Vagina (tissue), 2 donors: ENCODE data around the gene ENKUR. TPM values are rescaled to one million over a fixed set of nuclear protein-coding genes. Genes with fewer than 3 reads are reported as not detected.

Experiments used
- DNase-seq, 2 donors: peaks; one replicate each; pipeline ENCODE4 v3.0.0-alpha.2; 2017; ENCODE audit errors: extremely low spot score in 2 of 2
- H3K27ac ChIP-seq: fragments of 200-600 bp; sonication (generic); one replicate; pipeline ENCODE4 v1.5.1; 2019
- H3K27me3 ChIP-seq: fragments of 200-600 bp; sonication (generic); one replicate; pipeline ENCODE4 v1.5.1; 2019
- H3K36me3 ChIP-seq, 2 donors: fragments of 200-600 bp; sonication (generic); one replicate each; pipeline ENCODE4 v1.5.1; 2017 to 2019
- H3K4me1 ChIP-seq: fragments of 200-600 bp; sonication (generic); one replicate; pipeline ENCODE4 v1.5.1; 2019
- H3K4me3 ChIP-seq, 2 donors: fragments of 200-600 bp; sonication (generic); 1 replicate in 1 of 2; 2 replicates in 1 of 2; pipeline ENCODE4 v1.5.1; 2016 to 2019
- H3K9me3 ChIP-seq: fragments of 200-600 bp; sonication (generic); one replicate; pipeline ENCODE4 v1.5.1; 2019
- CTCF ChIP-seq, 3 experiments: fragments of 450-650 bp in 2 of 3; fragments of 200-600 bp in 1 of 3; sonication (generic) in 1 of 3; IDR thresholded peaks; one replicate each; pipeline ENCODE4 v1.5.1; 2017 to 2019; ENCODE audit warnings: antibody characterized with exemption in 3 of 3, mild to moderate bottlenecking in 2 of 3, moderate library complexity in 2 of 3
- POLR2A ChIP-seq, 2 donors: fragments of 450-650 bp; IDR thresholded peaks; one replicate each; pipeline ENCODE4 v1.6.1; 2017; ENCODE audit warnings: antibody characterized with exemption in 2 of 2, mild to moderate bottlenecking in 2 of 2, moderate library complexity in 2 of 2
- POLR2AphosphoS5 ChIP-seq, 2 donors: sonication (generic); formaldehyde crosslinking; IDR thresholded peaks; one replicate each; pipeline ENCODE4 v1.9.0; 2017; ENCODE audit warnings: antibody characterized with exemption in 2 of 2, mild to moderate bottlenecking in 2 of 2, low read depth in 1 of 2; ENCODE audit not compliant: insufficient read depth in 1 of 2
- intact Hi-C: fragments of 100-400 bp; cut with DNase I; formaldehyde crosslinking; loops from one replicate; pipeline ENCODE4 v1.15.1; 2023
- total RNA-seq: library from RNA; depleted of rRNA; stranded (reverse); fragments of >200 nt; gene quantifications from one replicate; pipeline ENCODE4 v1.2.3, GENCODE V29; 2016

Gene ENKUR
- total RNA-seq, 1 donor from 2014 or later: not detected

GRCh38 chr10:24998044-24998443 is 17.9 kb downstream of the ENKUR start:
- H3K9me3 ChIP-seq: no peaks in the 10 kb centered on the region
- H3K27ac ChIP-seq: no peak overlapping the region
- no peak for TF ChIP-seq POLR2A (IDR thresholded peaks at IDR 0.05)
- no peak for TF ChIP-seq CTCF (IDR thresholded peaks at IDR 0.05)
- no peak for TF ChIP-seq POLR2AphosphoS5 (IDR thresholded peaks at IDR 0.05; ENCODE audit: insufficient read depth in 1 of 2, low read depth in 1 of 2)
- no peaks in the 10 kb centered on the region for H3K36me3 ChIP-seq
- intact Hi-C loops: no loop called here
- no peaks in the 10 kb centered on the region for H3K4me1 ChIP-seq
- DNase-seq: no peak
- H3K27me3 ChIP-seq: no peaks in the 10 kb centered on the region
- no peak overlapping the region for H3K4me3 ChIP-seq

GRCh38 chr10:24995072-24995471 is 20.9 kb downstream of the ENKUR start:
- TF ChIP-seq POLR2AphosphoS5 (IDR thresholded peaks at IDR 0.05; ENCODE audit: insufficient read depth in 1 of 2, low read depth in 1 of 2) (no peak), POLR2A (IDR thresholded peaks at IDR 0.05) (no peak), CTCF (IDR thresholded peaks at IDR 0.05) (no peak)
- DNase-seq: no peak
- H3K9me3 ChIP-seq: no peaks in the 10 kb centered on the region
- no peaks in the 10 kb centered on the region for H3K4me1 ChIP-seq
- H3K27ac ChIP-seq: no peak overlapping the region
- no peaks in the 10 kb centered on the region for H3K36me3 ChIP-seq
- no peaks in the 10 kb centered on the region for H3K27me3 ChIP-seq
- H3K4me3 ChIP-seq: no peak overlapping the region
- intact Hi-C loops: no loop called here

- no peak for TF ChIP-seq CTCF (IDR thresholded peaks at IDR 0.05)
- TF ChIP-seq POLR2AphosphoS5 (IDR thresholded peaks at IDR 0.05; ENCODE audit: insufficient read depth in 1 of 2, low read depth in 1 of 2): no peak
- no peak for TF ChIP-seq POLR2A (IDR thresholded peaks at IDR 0.05)
- intact Hi-C loops: no loop called here
- no peak for DNase-seq
- Histone ChIP-seq H3K36me3 (no peaks in the 10 kb centered on the region), H3K4me3 (no peak overlapping the region), H3K27ac (no peak overlapping the region), H3K4me1 (no peaks in the 10 kb centered on the region), H3K27me3 (no peaks in the 10 kb centered on the region), H3K9me3 (no peaks in the 10 kb centered on the region)
These were observed 22.6 kb downstream of the ENKUR start for GRCh38 chr10:24993237-24993958.

GRCh38 chr10:24992512-24993133 is 23.3 kb downstream of the ENKUR start:
- Histone ChIP-seq H3K36me3 (no peaks in the 10 kb centered on the region), H3K4me1 (no peaks in the 10 kb centered on the region), H3K4me3 (no peak overlapping the region), H3K27me3 (no peaks in the 10 kb centered on the region), H3K27ac (no peak overlapping the region), H3K9me3 (no peaks in the 10 kb centered on the region)
- intact Hi-C loops: no loop called here
- no peak for DNase-seq
- no peak for TF ChIP-seq CTCF (IDR thresholded peaks at IDR 0.05)
- TF ChIP-seq POLR2AphosphoS5 (IDR thresholded peaks at IDR 0.05; ENCODE audit: insufficient read depth in 1 of 2, low read depth in 1 of 2): no peak
- TF ChIP-seq POLR2A (IDR thresholded peaks at IDR 0.05): no peak

GRCh38 chr10:24991298-24991697 is 24.7 kb downstream of the ENKUR start:
- intact Hi-C loops: no loop called here
- TF ChIP-seq CTCF (IDR thresholded peaks at IDR 0.05) (no peak), POLR2A (IDR thresholded peaks at IDR 0.05) (no peak), POLR2AphosphoS5 (IDR thresholded peaks at IDR 0.05; ENCODE audit: insufficient read depth in 1 of 2, low read depth in 1 of 2) (no peak)
- Histone ChIP-seq H3K4me1 (no peaks in the 10 kb centered on the region), H3K9me3 (no peaks in the 10 kb centered on the region), H3K4me3 (no peak overlapping the region), H3K27me3 (no peaks in the 10 kb centered on the region), H3K36me3 (no peaks in the 10 kb centered on the region), H3K27ac (no peak overlapping the region)
- DNase-seq: no peak
